Transverse colon (tissue), 4 donors: Measurements from ENCODE around the gene CDKL5.

Experiments used
- POLR2A ChIP-seq: fragments of 450-650 bp; IDR thresholded peaks from one replicate; pipeline ENCODE4 v1.6.1; 2016; ENCODE audit warnings: antibody characterized with exemption, mild to moderate bottlenecking, moderate library complexity
- POLR2AphosphoS5 ChIP-seq, 3 donors: sonication (generic); formaldehyde crosslinking; IDR thresholded peaks; one replicate each; pipeline ENCODE4 v1.6.1; 2016; ENCODE audit warnings: antibody characterized with exemption in 3 of 3
- TF ChIP-seq, protein P1 (sequence below), 5 experiments: fragments of 200-600 bp in 3 of 5; fragments of 450-650 bp in 2 of 5; sonication (generic) in 3 of 5; IDR thresholded peaks; 1 replicate in 2 of 5; 2 replicates in 3 of 5; pipeline ENCODE4 v1.5.1; 2016 to 2017; ENCODE audit warnings: antibody characterized with exemption in 5 of 5, inconsistent platforms in 3 of 5, mild to moderate bottlenecking in 2 of 5, moderate library complexity in 1 of 5

DNA sequence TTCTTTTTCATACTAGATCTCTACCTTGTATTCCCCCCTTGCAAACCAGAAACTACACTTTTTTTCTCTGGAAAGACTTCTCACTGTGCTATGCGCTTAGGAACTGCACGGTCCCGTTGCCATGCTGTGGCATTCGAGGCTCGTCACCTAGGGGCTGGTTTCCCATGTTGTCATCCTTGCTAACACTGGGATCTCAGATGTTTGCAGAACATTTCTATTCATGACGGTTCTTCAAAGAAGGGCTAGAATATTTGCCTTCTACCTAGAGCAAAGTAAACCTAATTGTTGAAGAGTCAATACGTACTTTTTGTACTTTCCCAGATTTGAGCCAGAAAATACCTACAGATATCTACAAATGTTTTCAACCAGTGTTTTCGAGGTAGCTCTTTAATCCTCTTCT is 205.5 kb downstream of the CDKL5 start:
- TF ChIP-seq, protein P1, sequence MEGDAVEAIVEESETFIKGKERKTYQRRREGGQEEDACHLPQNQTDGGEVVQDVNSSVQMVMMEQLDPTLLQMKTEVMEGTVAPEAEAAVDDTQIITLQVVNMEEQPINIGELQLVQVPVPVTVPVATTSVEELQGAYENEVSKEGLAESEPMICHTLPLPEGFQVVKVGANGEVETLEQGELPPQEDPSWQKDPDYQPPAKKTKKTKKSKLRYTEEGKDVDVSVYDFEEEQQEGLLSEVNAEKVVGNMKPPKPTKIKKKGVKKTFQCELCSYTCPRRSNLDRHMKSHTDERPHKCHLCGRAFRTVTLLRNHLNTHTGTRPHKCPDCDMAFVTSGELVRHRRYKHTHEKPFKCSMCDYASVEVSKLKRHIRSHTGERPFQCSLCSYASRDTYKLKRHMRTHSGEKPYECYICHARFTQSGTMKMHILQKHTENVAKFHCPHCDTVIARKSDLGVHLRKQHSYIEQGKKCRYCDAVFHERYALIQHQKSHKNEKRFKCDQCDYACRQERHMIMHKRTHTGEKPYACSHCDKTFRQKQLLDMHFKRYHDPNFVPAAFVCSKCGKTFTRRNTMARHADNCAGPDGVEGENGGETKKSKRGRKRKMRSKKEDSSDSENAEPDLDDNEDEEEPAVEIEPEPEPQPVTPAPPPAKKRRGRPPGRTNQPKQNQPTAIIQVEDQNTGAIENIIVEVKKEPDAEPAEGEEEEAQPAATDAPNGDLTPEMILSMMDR (IDR thresholded peaks at IDR 0.05): no peak
- TF ChIP-seq POLR2AphosphoS5 (IDR thresholded peaks at IDR 0.05) (no peak), POLR2A (no peak)
